Measurements from ENCODE around the gene MINPP1. TPM values are rescaled to one million over a fixed set of nuclear protein-coding genes. Genes with fewer than 3 reads are reported as not detected.

MINPP1 gene
- total and polyA plus RNA-seq, 7 experiments from 2014 or later = 1.8 to 9.5 (median 8.8) TPM

GRCh38 chr10:87545783-87546182 lies 41.1 kb downstream of the MINPP1 start:
- H3K4me1 Mint-ChIP-seq = peaks cover 0 to 26% (median 14%) of the 10 kb centered on the region in 7 donors
- ChIA-PET CTCF (no interaction called here), POLR2A (no interaction called here)
- no peak overlapping the region for H3K4me3 Mint-ChIP-seq
- intact Hi-C loops (cut with micrococcal nuclease) = no loop called here
- peaks cover 4 to 7% of the 10 kb centered on the region in 2 donors for H3K4me1 ChIP-seq (ENCODE audit: control insufficient read depth in 2 of 2, insufficient read depth in 2 of 2, low read length in 2 of 2)
- no peak overlapping the region for H3K27ac Mint-ChIP-seq
- no peak overlapping the region for H3K4me3 ChIP-seq (ENCODE audit: low read length)
- no peak for ATAC-seq
- H3K27me3 ChIP-seq (ENCODE audit: control insufficient read depth in 2 of 2, insufficient read depth in 2 of 2, low read length in 2 of 2) = no peaks in the 10 kb centered on the region
- peaks cover 8 to 28% (median 17%) of the 10 kb centered on the region in 11 donors for H3K9me3 Mint-ChIP-seq
- peaks cover 20 to 42% (median 41%) of the 10 kb centered on the region in 5 donors for H3K36me3 Mint-ChIP-seq
- no peak for DNase-seq
- H3K36me3 ChIP-seq (ENCODE audit: control insufficient read depth in 2 of 3, insufficient read depth in 3 of 3, low read length in 3 of 3) = peaks cover 0 to 18% (median 4%) of the 10 kb centered on the region in 3 experiments
- H3K27ac ChIP-seq (ENCODE audit: low read depth, low read length) = no peak overlapping the region
- H3K9me3 ChIP-seq (ENCODE audit: control insufficient read depth in 2 of 3, low read length in 3 of 3) = peaks cover 0 to 16% (median 5%) of the 10 kb centered on the region in 3 experiments
- H3K27me3 Mint-ChIP-seq = no peaks in the 10 kb centered on the region

GRCh38 chr10:87546210-87546609 lies 41.5 kb downstream of the MINPP1 start:
- Mint-ChIP-seq H3K36me3 (peaks cover 17 to 42% (median 41%) of the 10 kb centered on the region in 5 donors), H3K9me3 (peaks cover 8 to 26% (median 17%) of the 10 kb centered on the region in 11 donors), H3K4me3 (no peak overlapping the region), H3K27ac (no peak overlapping the region), H3K27me3 (no peaks in the 10 kb centered on the region), H3K4me1 (peaks cover 0 to 27% (median 14%) of the 10 kb centered on the region in 7 donors)
- POLR2A ChIA-PET = no interaction called here
- H3K27me3 ChIP-seq (ENCODE audit: control insufficient read depth in 2 of 2, insufficient read depth in 2 of 2, low read length in 2 of 2) = no peaks in the 10 kb centered on the region
- peaks cover 4 to 7% of the 10 kb centered on the region in 2 donors for H3K4me1 ChIP-seq (ENCODE audit: control insufficient read depth in 2 of 2, insufficient read depth in 2 of 2, low read length in 2 of 2)
- ATAC-seq (peak; percentile 83), DNase-seq (no peak)
- peaks cover 0 to 16% (median 5%) of the 10 kb centered on the region in 3 experiments for H3K9me3 ChIP-seq (ENCODE audit: control insufficient read depth in 2 of 3, low read length in 3 of 3)
- CTCF ChIA-PET = no interaction called here
- H3K36me3 ChIP-seq (ENCODE audit: control insufficient read depth in 2 of 3, insufficient read depth in 3 of 3, low read length in 3 of 3) = peaks cover 0 to 18% (median 4%) of the 10 kb centered on the region in 3 experiments
- H3K27ac ChIP-seq (ENCODE audit: low read depth, low read length) = no peak overlapping the region
- intact Hi-C loops (cut with micrococcal nuclease) = no loop called here
- H3K4me3 ChIP-seq (ENCODE audit: low read length) = no peak overlapping the region

GRCh38 chr10:87546971-87547413 lies 42.3 kb downstream of the MINPP1 start:
- H3K36me3 ChIP-seq (ENCODE audit: control insufficient read depth in 2 of 3, insufficient read depth in 3 of 3, low read length in 3 of 3) = peaks cover 0 to 11% (median 4%) of the 10 kb centered on the region in 3 experiments
- no peak overlapping the region for H3K27ac ChIP-seq (ENCODE audit: low read depth, low read length)
- no peaks in the 10 kb centered on the region for H3K27me3 ChIP-seq (ENCODE audit: control insufficient read depth in 2 of 2, insufficient read depth in 2 of 2, low read length in 2 of 2)
- Mint-ChIP-seq H3K4me3 (no peak overlapping the region), H3K27ac (no peak overlapping the region), H3K4me1 (peaks cover 0 to 27% (median 14%) of the 10 kb centered on the region in 7 donors), H3K36me3 (peaks cover 10 to 39% (median 36%) of the 10 kb centered on the region in 5 donors), H3K27me3 (no peaks in the 10 kb centered on the region), H3K9me3 (peaks cover 6 to 19% (median 13%) of the 10 kb centered on the region in 11 donors)
- ChIA-PET CTCF (no interaction called here), POLR2A (no interaction called here)
- intact Hi-C loops (cut with micrococcal nuclease) = no loop called here
- H3K9me3 ChIP-seq (ENCODE audit: control insufficient read depth in 2 of 3, low read length in 3 of 3) = peaks cover 0 to 14% (median 5%) of the 10 kb centered on the region in 3 experiments
- peaks cover 4 to 7% of the 10 kb centered on the region in 2 donors for H3K4me1 ChIP-seq (ENCODE audit: control insufficient read depth in 2 of 2, insufficient read depth in 2 of 2, low read length in 2 of 2)
- DNase-seq (no peak), ATAC-seq (no peak)
- no peak overlapping the region for H3K4me3 ChIP-seq (ENCODE audit: low read length)

- peaks cover 4 to 10% (median 5%) of the 10 kb centered on the region in 11 donors for H3K9me3 Mint-ChIP-seq
- peaks cover 4 to 7% of the 10 kb centered on the region in 2 donors for H3K4me1 ChIP-seq (ENCODE audit: control insufficient read depth in 2 of 2, insufficient read depth in 2 of 2, low read length in 2 of 2)
- H3K27ac Mint-ChIP-seq = peak overlapping the region in 1 of 9 donors; percentile 65
- ATAC-seq (no peak), DNase-seq (no peak)
- intact Hi-C loops (cut with micrococcal nuclease) = no loop called here
- no peaks in the 10 kb centered on the region for H3K27me3 ChIP-seq (ENCODE audit: control insufficient read depth in 2 of 2, insufficient read depth in 2 of 2, low read length in 2 of 2)
- H3K9me3 ChIP-seq (ENCODE audit: control insufficient read depth in 2 of 3, low read length in 3 of 3) = peaks cover 0 to 6% (median 3%) of the 10 kb centered on the region in 3 experiments
- H3K36me3 Mint-ChIP-seq = peaks cover 13 to 38% (median 36%) of the 10 kb centered on the region in 5 donors
- H3K27ac ChIP-seq (ENCODE audit: low read depth, low read length) = no peak overlapping the region
- ChIA-PET POLR2A (no interaction called here), CTCF (no interaction called here)
- H3K27me3 Mint-ChIP-seq = no peaks in the 10 kb centered on the region
- H3K36me3 ChIP-seq (ENCODE audit: control insufficient read depth in 2 of 3, insufficient read depth in 3 of 3, low read length in 3 of 3) = peaks cover 0 to 3% (median 0%) of the 10 kb centered on the region in 3 experiments
- H3K4me3 ChIP-seq (ENCODE audit: low read length) = no peak overlapping the region
- H3K4me3 Mint-ChIP-seq = no peak overlapping the region
- peaks cover 0 to 26% (median 14%) of the 10 kb centered on the region in 7 donors for H3K4me1 Mint-ChIP-seq
Measured at GRCh38 chr10:87547734-87548311, 43.1 kb downstream of the MINPP1 start.

GRCh38 chr10:87550741-87551140 lies 46.0 kb downstream of the MINPP1 start:
- Histone ChIP-seq H3K9me3 (ENCODE audit: control insufficient read depth in 2 of 3, low read length in 3 of 3) (no peaks in the 10 kb centered on the region), H3K4me1 (ENCODE audit: control insufficient read depth in 2 of 2, insufficient read depth in 2 of 2, low read length in 2 of 2) (peaks cover 4 to 7% of the 10 kb centered on the region in 2 donors), H3K4me3 (ENCODE audit: low read length) (no peak overlapping the region), H3K36me3 (ENCODE audit: control insufficient read depth in 2 of 3, insufficient read depth in 3 of 3, low read length in 3 of 3) (no peaks in the 10 kb centered on the region), H3K27me3 (ENCODE audit: control insufficient read depth in 2 of 2, insufficient read depth in 2 of 2, low read length in 2 of 2) (no peaks in the 10 kb centered on the region), H3K27ac (ENCODE audit: low read depth, low read length) (no peak overlapping the region)
- DNase-seq (no peak), ATAC-seq (no peak)
- intact Hi-C loops (cut with micrococcal nuclease) = no loop called here
- Mint-ChIP-seq H3K4me3 (peak overlapping the region in 1 of 10 donors; percentile 11), H3K27ac (peak overlapping the region in 2 of 9 donors; percentile 60 to 73), H3K27me3 (no peaks in the 10 kb centered on the region), H3K4me1 (peaks cover 0 to 21% (median 9%) of the 10 kb centered on the region in 7 donors), H3K9me3 (peaks cover 0 to 5% (median 0%) of the 10 kb centered on the region in 11 donors), H3K36me3 (peaks cover 9 to 38% (median 28%) of the 10 kb centered on the region in 5 donors)
- POLR2A ChIA-PET = no interaction called here
- CTCF ChIA-PET = no interaction called here

- Mint-ChIP-seq H3K4me1 (peaks cover 0 to 16% (median 5%) of the 10 kb centered on the region in 7 donors), H3K27me3 (no peaks in the 10 kb centered on the region), H3K4me3 (no peak overlapping the region), H3K27ac (no peak overlapping the region), H3K9me3 (peaks cover 0 to 5% (median 0%) of the 10 kb centered on the region in 11 donors), H3K36me3 (peaks cover 9 to 38% (median 26%) of the 10 kb centered on the region in 5 donors)
- Histone ChIP-seq H3K27ac (ENCODE audit: low read depth, low read length) (no peak overlapping the region), H3K36me3 (ENCODE audit: control insufficient read depth in 2 of 3, insufficient read depth in 3 of 3, low read length in 3 of 3) (no peaks in the 10 kb centered on the region), H3K9me3 (ENCODE audit: control insufficient read depth in 2 of 3, low read length in 3 of 3) (no peaks in the 10 kb centered on the region), H3K4me1 (ENCODE audit: control insufficient read depth in 2 of 2, insufficient read depth in 2 of 2, low read length in 2 of 2) (peaks cover 0 to 3% of the 10 kb centered on the region in 2 donors), H3K27me3 (ENCODE audit: control insufficient read depth in 2 of 2, insufficient read depth in 2 of 2, low read length in 2 of 2) (no peaks in the 10 kb centered on the region), H3K4me3 (ENCODE audit: low read length) (no peak overlapping the region)
- DNase-seq = no peak
- ChIA-PET POLR2A (no interaction called here), CTCF (no interaction called here)
- ATAC-seq = no peak
- intact Hi-C loops (cut with micrococcal nuclease) = no loop called here
Measured at GRCh38 chr10:87551326-87551725, 46.6 kb downstream of the MINPP1 start.
